ENCODE measurements around the gene METTL23.
"Not testable (repeated sequence)": the region's sequence is repeated elsewhere in the genome, so short reads cannot be mapped to it uniquely, and the experiment has no call there.

Gene METTL23

GRCh38 chr17:76706817-76707216 lies 19.8 kb upstream of the METTL23 start:
- Histone ChIP-seq H3K4me1 (ENCODE audit: insufficient read depth, low read length, severe bottlenecking) (peaks cover 4% of the 10 kb centered on the region), H3K4me3 (ENCODE audit: low read depth, low read length, poor library complexity, severe bottlenecking) (no peak overlapping the region), H3K36me3 (ENCODE audit: insufficient read depth, low read length) (no peaks in the 10 kb centered on the region), H3K9me3 (ENCODE audit: low read length) (no peaks in the 10 kb centered on the region), H3K27me3 (ENCODE audit: insufficient read depth, low read length) (no peaks in the 10 kb centered on the region), H3K27ac (ENCODE audit: low read depth, low read length, poor library complexity, severe bottlenecking) (no peak overlapping the region), H3K4me2 (ENCODE audit: low read length) (no peak overlapping the region), H3K9me2 (ENCODE audit: low read depth, low read length) (no peaks in the 10 kb centered on the region), H3K79me2 (ENCODE audit: insufficient read depth, low read length) (no peaks in the 10 kb centered on the region), H2AFZ (ENCODE audit: low read length) (no peak overlapping the region), H3K9ac (ENCODE audit: low read length) (no peak overlapping the region), H4K20me1 (ENCODE audit: insufficient read depth, low read length) (no peaks in the 10 kb centered on the region), H3F3A (ENCODE audit: insufficient read depth, low read length) (no peaks in the 10 kb centered on the region)
- TF ChIP-seq, protein P1, sequence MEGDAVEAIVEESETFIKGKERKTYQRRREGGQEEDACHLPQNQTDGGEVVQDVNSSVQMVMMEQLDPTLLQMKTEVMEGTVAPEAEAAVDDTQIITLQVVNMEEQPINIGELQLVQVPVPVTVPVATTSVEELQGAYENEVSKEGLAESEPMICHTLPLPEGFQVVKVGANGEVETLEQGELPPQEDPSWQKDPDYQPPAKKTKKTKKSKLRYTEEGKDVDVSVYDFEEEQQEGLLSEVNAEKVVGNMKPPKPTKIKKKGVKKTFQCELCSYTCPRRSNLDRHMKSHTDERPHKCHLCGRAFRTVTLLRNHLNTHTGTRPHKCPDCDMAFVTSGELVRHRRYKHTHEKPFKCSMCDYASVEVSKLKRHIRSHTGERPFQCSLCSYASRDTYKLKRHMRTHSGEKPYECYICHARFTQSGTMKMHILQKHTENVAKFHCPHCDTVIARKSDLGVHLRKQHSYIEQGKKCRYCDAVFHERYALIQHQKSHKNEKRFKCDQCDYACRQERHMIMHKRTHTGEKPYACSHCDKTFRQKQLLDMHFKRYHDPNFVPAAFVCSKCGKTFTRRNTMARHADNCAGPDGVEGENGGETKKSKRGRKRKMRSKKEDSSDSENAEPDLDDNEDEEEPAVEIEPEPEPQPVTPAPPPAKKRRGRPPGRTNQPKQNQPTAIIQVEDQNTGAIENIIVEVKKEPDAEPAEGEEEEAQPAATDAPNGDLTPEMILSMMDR (IDR thresholded peaks at IDR 0.05; ENCODE audit: low read length) = no peak
- no peak for TF ChIP-seq EZH2 (IDR thresholded peaks at IDR 0.05; ENCODE audit: borderline replicate concordance, low read length)

GRCh38 chr17:76707985-76708807 lies 18.4 kb upstream of the METTL23 start:
- Histone ChIP-seq H3K27me3 (ENCODE audit: insufficient read depth, low read length) (no peaks in the 10 kb centered on the region), H4K20me1 (ENCODE audit: insufficient read depth, low read length) (no peaks in the 10 kb centered on the region), H3K27ac (ENCODE audit: low read depth, low read length, poor library complexity, severe bottlenecking) (no peak overlapping the region), H3K4me1 (ENCODE audit: insufficient read depth, low read length, severe bottlenecking) (peaks cover 4% of the 10 kb centered on the region), H3K79me2 (ENCODE audit: insufficient read depth, low read length) (no peaks in the 10 kb centered on the region), H3K9me3 (ENCODE audit: low read length) (no peaks in the 10 kb centered on the region), H3K9ac (ENCODE audit: low read length) (no peak overlapping the region), H3K4me2 (ENCODE audit: low read length) (no peak overlapping the region), H3K4me3 (ENCODE audit: low read depth, low read length, poor library complexity, severe bottlenecking) (no peak overlapping the region), H3F3A (ENCODE audit: insufficient read depth, low read length) (no peaks in the 10 kb centered on the region), H3K36me3 (ENCODE audit: insufficient read depth, low read length) (peaks cover 5% of the 10 kb centered on the region; the same call in 1 of the 2 replicates), H3K9me2 (ENCODE audit: low read depth, low read length) (no peaks in the 10 kb centered on the region), H2AFZ (ENCODE audit: low read length) (no peak overlapping the region)
- TF ChIP-seq EZH2 (IDR thresholded peaks at IDR 0.05; ENCODE audit: borderline replicate concordance, low read length) = no peak
- TF ChIP-seq, protein P1 (IDR thresholded peaks at IDR 0.05; ENCODE audit: low read length) = peak; percentile 69

DNA sequence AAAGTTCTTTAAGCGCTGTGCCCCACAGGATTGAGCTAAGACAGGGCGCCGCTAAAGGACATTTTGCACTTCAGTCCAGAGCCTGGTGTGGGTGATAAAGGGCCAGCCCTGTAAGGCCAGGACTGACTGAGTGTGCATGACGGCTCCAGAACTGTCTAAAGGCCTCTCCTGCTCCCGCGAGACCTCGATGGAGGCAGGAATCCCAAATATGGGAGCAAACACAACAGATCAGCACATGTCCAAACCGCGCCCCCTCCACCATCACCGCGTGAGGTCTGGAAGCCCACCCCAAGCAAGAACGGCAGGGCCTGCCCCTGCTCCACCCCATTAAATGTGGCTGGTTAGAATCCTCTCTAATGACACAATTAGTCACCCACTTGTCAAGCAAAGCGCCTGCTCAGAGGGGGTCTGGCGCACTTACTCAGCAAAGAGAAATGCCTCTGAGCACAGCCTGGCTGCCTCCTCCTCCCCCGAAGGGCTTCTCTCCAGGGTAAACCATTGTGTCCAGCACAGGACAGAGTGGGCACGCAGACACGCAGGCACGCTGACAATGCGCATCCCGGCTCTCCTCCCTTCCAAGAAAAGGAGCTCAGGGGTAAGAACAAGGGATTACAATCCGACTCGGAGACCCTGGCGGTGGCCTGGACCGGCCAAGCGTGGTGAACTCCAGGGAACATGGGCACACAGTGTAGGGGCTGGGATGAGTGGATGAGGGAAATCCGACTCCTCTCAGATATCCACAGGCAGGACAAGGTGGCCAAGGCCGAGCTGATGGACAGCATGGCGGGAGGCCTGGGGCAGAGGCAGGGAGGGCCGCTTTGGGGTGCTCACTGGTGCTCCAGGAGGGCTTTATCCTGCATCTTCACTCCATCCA lies 17.3 kb upstream of the METTL23 start:
- Histone ChIP-seq H3K27me3 (ENCODE audit: insufficient read depth, low read length) (no peaks in the 10 kb centered on the region), H3K4me1 (ENCODE audit: insufficient read depth, low read length, severe bottlenecking) (peaks cover 4% of the 10 kb centered on the region), H3F3A (ENCODE audit: insufficient read depth, low read length) (no peaks in the 10 kb centered on the region), H3K9me2 (ENCODE audit: low read depth, low read length) (no peaks in the 10 kb centered on the region), H3K4me2 (ENCODE audit: low read length) (no peak overlapping the region), H3K36me3 (ENCODE audit: insufficient read depth, low read length) (peaks cover 16% of the 10 kb centered on the region), H4K20me1 (ENCODE audit: insufficient read depth, low read length) (no peaks in the 10 kb centered on the region), H2AFZ (ENCODE audit: low read length) (no peak overlapping the region), H3K27ac (ENCODE audit: low read depth, low read length, poor library complexity, severe bottlenecking) (no peak overlapping the region), H3K4me3 (ENCODE audit: low read depth, low read length, poor library complexity, severe bottlenecking) (no peak overlapping the region), H3K9me3 (ENCODE audit: low read length) (no peaks in the 10 kb centered on the region), H3K9ac (ENCODE audit: low read length) (no peak overlapping the region), H3K79me2 (ENCODE audit: insufficient read depth, low read length) (no peaks in the 10 kb centered on the region)
- TF ChIP-seq EZH2 (IDR thresholded peaks at IDR 0.05; ENCODE audit: borderline replicate concordance, low read length) = no peak
- TF ChIP-seq, protein P1 (IDR thresholded peaks at IDR 0.05; ENCODE audit: low read length) = no peak

GRCh38 chr17:76709951-76710862 lies 16.4 kb upstream of the METTL23 start:
- Histone ChIP-seq H3K36me3 (ENCODE audit: insufficient read depth, low read length) (peaks cover 20% of the 10 kb centered on the region), H3K4me2 (ENCODE audit: low read length) (peak overlapping the region; percentile 39), H3K4me3 (ENCODE audit: low read depth, low read length, poor library complexity, severe bottlenecking) (peak overlapping the region; percentile 16)
- H3K9ac ChIP-seq (ENCODE audit: low read length); H4K20me1 ChIP-seq (ENCODE audit: insufficient read depth, low read length); H3K79me2 ChIP-seq (ENCODE audit: insufficient read depth, low read length); H3K27ac ChIP-seq (ENCODE audit: low read depth, low read length, poor library complexity, severe bottlenecking); H3F3A ChIP-seq (ENCODE audit: insufficient read depth, low read length); H3K9me2 ChIP-seq (ENCODE audit: low read depth, low read length); H3K9me3 ChIP-seq (ENCODE audit: low read length); H3K4me1 ChIP-seq (ENCODE audit: insufficient read depth, low read length, severe bottlenecking); H3K27me3 ChIP-seq (ENCODE audit: insufficient read depth, low read length); H2AFZ ChIP-seq (ENCODE audit: low read length): not testable (repeated sequence)
